Kidney glomerular epithelial cell (primary cell): Measurements from ENCODE around the gene OR56A5.

ENCODE experiments used
- DNase-seq: peaks from one replicate; lab custom pipeline; 2025; lab: John Stamatoyannopoulos, UW

OR56A5 gene

DNA sequence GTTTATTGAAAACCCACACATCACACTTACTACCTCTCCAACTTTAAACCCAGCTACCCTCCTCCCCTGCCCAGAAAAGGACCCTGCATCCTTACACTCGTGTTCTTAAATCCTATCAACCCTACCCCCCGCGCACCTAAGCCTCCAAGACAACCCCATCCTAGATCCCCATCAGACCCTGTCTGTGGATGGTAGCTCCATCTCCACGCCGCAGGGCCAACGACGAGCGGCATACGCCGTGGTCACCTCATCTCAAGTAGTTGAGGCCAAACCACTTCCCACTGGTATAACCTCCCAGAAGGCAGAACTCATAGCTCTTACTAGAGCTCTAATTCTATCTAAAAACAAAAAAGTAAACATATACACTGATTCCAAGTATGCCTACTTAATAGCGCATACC lies 35.6 kb downstream of the OR56A5 start:
- DNase-seq = no peak

DNA sequence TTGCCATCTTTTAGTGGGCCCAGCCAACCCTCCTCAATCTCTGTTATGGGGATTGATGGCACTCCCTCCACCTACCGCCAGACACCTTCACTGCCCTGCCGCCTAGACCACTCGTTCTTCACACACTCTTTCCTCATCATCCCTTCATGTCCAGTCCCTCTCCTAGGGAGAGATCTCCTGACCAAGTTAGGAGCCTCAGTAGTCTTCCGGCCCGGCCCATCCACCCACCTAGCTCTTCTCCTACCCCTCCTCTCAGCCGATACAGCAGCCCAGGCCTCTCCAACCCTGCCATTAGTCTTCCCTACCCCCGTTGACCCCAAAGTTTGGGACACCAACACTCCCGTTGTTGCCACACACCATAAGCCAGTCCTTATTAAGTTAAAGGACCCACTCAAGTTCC lies 37.2 kb downstream of the OR56A5 start:
- no peak for DNase-seq

DNA sequence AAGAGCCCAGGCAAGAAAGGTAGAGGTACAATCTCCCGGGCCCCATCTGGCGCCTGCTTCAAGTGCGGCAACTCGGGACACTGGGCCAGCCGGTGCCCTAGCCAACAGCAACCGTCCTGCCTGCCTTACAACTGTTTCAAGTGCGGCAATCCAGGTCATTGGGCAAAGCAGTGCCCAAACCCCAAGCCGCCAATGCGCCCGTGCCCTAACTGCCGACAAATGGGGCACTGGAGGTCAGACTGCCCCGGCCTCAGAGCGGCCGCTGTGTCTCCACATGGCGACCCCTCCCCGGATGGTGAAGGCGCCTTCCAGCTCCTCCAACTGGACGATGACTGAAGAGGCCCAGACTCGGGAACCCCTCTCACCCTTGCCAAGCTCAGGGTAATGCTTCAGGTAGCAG lies 37.7 kb downstream of the OR56A5 start:
- DNase-seq = no peak

DNA sequence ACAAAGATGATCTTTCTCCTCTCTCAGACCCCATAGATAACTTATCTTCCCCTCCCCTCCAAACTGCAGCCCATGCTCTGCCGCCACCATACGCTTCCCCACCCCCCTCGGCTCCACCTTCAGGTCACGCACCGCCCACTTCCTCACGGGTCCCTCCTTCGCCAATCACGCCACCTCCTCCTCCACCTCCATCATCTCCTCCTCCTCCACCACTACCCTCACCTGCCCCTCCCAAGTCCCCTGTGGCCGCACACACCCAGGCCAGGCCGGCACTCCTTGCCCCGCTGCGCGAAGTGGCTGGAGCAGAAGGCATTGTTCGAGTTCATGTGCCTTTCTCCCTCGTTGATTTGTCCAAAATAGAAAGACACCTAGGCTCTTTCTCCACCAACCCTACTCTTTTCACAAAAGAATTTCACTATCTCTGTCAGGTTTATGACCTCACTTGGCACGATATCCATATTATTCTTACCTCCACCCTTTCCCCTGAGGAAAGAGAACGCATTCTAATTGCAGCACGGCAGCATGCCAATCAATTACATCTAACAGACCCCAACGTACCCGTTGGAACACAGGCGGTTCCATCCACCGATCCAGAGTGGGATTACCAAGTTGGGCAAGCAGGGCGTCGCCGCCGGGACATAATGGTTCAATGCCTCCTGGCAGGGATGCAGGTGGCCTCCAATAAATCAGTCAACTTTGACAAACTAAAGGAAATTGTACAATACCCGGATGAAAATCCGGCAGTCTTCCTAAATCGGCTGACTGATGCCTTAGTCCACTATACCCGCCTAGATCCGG lies 38.5 kb downstream of the OR56A5 start:
- no peak for DNase-seq

DNA sequence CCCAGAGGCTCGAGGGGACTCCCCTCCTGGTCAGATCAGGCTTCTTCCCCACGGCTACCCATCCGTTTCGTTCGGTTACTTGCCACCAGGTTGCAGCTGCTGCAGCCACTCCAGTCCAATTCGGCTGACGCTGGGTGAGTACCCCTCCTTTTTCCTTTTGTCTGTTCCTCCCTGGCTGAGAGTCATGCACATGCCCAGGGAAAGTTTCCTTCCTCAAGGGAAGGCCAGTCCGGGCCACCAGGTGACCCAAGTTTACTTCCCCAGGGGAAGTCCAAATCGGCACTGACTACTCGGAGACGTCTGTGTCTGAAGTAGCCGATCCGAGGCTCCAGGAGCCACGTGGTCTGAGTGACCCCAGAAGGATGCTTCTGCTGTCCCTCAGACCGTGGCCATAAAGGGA lies 39.5 kb downstream of the OR56A5 start:
- no peak for DNase-seq

DNA sequence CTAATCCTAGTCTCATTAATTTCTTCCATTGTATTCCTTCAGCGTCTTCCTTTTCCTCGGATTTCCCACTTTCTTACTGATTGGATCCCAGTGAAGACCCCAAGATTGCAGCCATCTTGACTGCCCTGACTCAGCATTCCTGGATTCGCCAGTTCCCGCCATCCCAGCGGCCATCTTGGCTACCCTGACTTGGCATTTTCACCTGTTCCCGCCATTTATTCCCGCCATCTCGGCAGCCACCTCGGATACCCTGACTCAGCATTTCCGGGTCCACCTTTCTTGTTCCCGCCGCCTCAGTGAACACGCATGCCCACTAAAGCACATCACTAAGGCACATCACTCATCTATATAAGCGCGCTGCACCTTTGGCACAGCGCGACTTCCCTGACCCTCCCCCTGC lies 40.0 kb downstream of the OR56A5 start:
- DNase-seq = no peak

DNA sequence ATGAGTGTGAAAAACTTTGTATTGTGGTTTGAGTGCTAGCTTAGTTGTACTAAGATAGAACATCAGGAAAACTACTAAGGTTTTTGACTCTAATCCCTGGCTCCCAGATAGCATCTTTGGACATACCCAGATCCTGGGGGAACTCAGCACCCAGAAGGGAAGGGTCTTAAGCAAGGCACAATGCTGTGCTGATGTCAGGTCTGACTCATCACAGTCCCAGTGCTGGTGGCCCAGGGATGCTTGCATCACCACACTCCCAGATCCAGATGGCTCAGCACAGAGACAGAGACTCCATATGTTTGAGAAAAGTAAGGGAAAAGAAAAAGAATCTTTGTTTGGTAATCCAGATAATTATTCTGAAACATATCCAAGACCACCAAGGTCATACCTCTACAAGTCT lies 44.5 kb downstream of the OR56A5 start:
- DNase-seq = no peak

DNA sequence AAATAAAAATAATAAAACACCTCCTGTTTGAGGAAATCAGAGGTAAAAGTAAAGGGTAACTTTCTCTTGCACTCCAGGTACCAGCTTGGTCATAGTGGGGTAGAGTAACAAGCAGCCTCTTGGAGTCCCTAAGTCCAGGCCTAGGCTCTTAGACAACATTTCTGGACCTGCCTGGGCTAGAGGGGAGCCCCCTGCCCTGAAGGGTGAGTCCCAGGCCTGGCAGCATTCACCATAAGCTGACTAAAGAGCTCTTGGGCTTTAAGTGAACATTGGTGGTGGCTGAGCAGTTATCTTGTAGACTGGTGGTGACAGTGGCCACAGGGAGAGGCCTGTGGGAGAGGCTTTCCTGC lies 44.9 kb downstream of the OR56A5 start:
- DNase-seq = no peak

DNA sequence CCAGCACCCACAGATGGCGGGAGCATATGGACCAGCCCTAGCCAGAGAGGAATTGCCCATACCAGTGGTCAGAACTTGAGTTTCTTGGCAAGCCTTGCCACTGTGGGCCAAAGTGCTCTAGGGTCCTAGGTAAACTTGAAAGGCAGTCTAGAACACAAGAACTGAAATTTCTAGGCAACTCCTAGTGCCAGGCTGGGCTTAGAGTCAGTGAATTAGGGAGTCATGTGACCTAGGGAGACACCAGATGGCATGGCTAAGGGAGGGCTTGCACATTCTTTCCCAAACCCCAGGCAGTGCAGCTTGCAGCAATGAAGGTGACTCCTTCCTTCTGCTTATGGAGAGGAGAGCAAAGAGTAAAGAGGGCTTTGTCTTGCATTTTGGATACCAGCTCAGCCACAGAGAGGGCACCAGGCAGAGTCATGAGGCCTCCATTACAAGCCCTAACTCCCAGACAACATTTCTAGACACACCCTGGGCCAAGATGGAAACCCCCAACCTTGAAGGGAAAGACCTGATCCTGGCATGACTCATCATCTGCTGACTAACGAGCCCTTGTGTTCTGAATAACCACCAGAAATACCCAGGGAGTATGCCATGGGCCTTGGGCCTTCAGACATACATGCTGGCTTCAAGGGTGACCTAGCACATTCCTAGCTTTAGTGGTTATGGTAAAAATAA lies 45.4 kb downstream of the OR56A5 start:
- no peak for DNase-seq
